ENCODE results near the gene SH3D19.

- TF ChIP-seq CTCF (IDR thresholded peaks at IDR 0.05) (no peak), POLR2A (IDR thresholded peaks at IDR 0.05) (no peak)
Observed at GRCh38 chr4:151344948-151345347, 19.5 kb upstream of the SH3D19 start.

Measured in uterus (tissue), 2 donors.